NCI-H446 (cell line): ENCODE data around the gene GALNT9.
"Not testable (repeated sequence)": the region's sequence is repeated elsewhere in the genome, so short reads cannot be mapped to it uniquely, and the experiment has no call there.

Experiments
- DNase-seq, 2 experiments: peaks; one replicate each; lab custom pipeline; 2025; lab: John Stamatoyannopoulos, UW

GALNT9 gene

GRCh38 chr12:132249689-132250478 lies 79.5 kb downstream of the GALNT9 start:
- DNase-seq, result no peak

- DNase-seq, result no peak
Observed at GRCh38 chr12:132248453-132249167, 80.8 kb downstream of the GALNT9 start.

DNA sequence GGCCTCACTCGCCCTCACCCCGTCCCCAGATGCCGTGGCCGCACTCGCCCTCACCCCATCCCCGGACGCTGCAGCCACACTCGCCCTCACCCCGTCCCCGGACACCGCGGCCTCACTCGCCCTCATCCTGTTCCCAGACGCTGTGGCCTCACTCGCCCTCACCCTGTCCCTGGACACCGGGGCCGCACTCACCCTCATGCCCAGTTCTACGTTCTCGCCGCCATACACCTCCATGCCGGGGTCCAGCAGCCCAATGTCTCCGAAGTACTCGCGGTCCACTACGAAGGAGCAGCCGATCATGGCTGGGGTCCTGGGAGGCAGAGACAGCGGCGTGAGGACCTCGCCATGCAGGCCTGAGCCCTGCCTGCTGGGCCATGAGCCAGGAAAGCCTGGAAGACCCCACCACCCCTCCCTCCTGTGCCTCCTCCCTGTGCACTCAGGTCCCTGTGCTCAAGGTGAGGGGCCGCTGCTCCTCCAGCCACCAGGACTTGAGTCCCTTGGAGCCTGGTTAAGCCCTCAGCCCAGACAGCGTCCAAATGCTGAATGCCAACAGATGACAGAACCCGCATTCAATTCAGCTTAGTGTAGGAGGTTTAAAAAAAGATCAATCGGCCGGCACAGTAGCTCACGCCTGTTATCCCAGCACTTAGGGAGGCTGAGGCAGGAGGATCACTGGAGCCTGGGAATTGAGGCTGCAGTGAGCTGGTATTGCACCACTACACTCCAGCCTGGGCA lies 81.5 kb downstream of the GALNT9 start:
- DNase-seq, result no peak

DNA sequence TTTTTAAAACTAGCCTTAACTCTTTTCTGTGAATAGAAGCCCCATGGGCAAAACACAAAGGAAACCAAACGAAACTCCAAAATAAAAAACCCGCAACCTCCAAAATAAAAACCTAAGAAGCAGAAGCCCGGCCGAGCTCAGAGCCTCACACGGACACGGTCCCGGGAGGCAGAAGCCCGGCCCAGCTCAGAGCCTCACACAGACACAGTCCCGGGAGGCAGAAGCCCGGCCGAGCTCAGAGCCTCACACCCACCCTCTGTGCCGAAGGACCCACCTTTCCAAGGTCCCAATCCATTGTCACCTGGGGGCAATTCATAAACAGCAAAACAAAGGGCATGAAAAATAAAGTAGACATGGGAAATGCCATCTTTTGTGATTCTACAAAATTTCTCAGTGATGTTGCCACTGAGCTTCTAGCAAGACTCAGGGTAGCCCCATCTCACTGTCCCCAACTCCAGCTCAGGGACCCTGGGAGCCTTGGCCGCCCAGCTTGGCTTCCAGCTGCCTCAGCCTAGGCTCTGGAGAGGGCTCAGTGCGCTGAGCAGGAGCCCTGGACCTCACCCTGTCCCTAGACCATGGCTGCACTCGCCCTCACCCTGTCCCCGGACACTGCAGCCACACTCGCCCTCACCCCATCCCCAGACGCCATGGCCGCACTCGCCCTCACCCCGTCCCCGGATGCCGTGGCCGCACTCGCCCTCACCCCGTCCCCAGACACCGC lies 82.2 kb downstream of the GALNT9 start:
- DNase-seq, result no peak

- DNase-seq, result no peak
Observed at GRCh38 chr12:132245521-132246101, 83.8 kb downstream of the GALNT9 start.

- DNase-seq, result no peak
Observed at GRCh38 chr12:132244724-132245295, 84.6 kb downstream of the GALNT9 start.

DNA sequence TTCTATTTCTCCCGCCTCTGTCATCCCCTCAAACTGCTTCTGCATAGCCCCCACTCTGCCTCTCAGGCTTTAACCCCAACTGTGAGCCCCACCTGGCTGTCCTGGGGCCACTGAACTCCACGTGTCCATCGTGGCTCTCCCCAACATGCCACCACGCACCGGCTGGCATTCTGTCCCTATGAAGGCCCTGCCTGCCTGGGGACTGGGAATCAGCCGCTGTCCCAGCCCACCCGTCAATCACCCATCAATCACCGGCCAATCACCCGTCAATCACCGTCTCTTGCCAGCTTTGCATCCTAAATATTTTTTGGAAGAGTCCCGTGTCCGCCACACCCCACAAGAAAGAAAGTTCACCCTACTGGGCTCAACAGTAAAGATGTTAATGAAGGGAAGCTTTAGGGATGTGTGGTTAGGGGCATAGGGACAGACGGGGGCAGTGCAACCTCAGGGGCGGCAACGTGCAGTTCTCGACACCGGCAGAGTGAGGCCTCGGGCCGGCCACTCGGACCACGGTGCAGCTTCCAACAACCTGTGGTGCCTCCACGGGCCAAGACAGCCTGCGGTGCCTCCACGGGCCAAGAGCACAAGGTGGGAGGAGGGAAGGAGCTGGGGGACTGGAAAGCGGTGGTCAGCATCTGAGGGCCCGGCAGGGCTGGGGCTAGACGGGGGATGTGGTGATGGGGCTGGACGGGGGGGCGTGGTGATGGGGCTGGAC lies 85.6 kb downstream of the GALNT9 start:
- DNase-seq, result no peak

GRCh38 chr12:132243171-132243570 lies 86.2 kb downstream of the GALNT9 start:
- not testable (repeated sequence) for DNase-seq

GRCh38 chr12:132240669-132241007 lies 88.8 kb downstream of the GALNT9 start:
- DNase-seq, result not testable (repeated sequence)

DNA sequence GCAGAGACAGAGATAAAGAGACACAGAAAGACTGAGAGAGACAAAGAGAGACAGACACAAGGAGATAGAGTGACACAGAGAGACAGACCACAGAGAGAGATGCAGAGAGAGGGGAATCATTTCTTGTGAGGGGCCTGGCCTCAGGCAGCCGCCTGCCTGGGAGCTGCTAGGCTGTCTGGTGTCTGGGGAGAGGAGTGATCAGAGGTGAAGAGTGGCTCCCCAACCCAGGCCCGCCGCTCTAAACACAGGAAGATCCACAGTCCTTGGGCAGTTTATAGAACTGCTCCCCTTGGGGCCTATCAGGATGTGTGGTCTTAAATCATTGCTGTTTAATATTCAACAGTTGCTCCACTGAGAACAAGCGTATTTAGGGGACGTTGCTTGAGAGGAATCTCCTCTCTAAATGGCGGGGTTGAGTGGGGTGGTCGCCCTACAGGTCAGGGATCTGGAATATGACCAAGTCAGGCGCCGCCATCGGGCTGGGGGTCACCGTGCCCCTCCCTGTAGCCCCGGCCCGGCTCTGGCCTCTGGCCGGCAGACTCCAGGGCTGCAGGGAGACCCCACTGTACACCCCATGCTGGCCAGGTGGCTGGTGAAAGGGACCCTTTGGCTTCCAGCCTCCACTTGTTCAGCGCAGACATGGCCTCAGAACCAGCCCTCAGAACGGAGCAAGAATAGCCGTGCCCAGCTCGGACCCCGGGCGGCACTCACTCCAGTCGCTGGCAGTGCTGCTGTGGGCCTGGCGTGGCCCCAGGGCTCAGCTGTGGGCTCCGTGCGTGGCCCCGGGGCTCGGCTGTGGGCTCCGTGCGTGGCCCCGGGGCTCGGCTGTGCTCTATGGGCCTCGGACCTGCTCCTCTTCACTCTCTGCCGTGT lies 89.4 kb downstream of the GALNT9 start:
- no peak for DNase-seq

GRCh38 chr12:132239392-132239791 lies 90.0 kb downstream of the GALNT9 start:
- DNase-seq, result no peak

DNA sequence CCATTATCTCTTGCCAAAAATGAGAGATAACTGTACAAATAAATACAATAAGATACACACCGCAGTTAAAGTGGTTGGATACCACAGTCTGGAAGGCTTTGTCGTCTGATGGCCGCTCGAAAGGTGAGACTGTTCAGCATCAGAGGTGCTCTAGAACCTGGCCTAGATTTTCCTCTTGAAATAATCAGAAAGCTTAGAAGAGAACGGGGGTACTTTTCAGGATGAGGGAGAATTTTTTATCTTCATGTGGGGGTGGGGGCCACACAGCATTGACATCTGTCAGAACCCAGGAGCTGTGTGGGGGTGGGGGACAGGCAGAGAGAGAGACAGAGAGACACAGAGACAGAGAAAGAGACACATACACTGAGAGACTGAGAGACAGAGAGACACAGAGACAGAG lies 90.5 kb downstream of the GALNT9 start:
- no peak for DNase-seq

GRCh38 chr12:132238488-132238854 lies 90.9 kb downstream of the GALNT9 start:
- DNase-seq, result no peak

DNA sequence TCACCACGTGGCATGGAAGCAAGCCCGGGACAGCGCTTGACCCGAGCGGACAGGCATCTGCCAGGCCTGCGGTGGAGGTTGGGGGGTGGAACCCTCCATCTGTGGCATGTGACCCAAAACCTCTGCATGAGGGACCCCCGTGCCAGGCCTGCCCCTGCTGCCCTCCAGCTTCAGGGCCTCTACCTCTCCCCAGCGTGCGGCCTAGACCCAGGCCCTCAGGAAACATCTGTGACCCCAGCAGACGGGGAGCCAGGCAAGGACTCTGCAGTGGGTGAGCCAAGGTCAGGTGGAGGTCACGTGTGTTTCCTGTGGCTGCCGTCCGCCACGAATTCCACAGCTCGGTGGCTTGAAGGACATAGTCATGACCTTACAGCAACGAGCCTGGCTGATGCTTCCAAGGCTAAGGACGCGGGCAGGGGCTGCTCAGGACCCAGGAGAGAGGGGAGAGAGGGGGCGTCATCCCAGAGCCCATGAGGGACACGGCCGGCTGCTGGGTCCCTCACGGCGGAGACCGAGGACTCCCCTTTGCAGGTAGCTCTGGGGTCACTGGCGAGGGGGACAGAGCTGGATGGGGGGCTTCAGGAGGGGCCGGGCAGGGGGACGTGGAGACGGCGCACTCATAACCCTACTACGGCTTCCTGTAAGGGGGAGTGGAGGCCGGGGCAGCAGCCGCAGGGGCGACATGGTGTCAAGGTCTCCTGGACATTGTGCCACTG lies 91.5 kb downstream of the GALNT9 start:
- no peak for DNase-seq

DNA sequence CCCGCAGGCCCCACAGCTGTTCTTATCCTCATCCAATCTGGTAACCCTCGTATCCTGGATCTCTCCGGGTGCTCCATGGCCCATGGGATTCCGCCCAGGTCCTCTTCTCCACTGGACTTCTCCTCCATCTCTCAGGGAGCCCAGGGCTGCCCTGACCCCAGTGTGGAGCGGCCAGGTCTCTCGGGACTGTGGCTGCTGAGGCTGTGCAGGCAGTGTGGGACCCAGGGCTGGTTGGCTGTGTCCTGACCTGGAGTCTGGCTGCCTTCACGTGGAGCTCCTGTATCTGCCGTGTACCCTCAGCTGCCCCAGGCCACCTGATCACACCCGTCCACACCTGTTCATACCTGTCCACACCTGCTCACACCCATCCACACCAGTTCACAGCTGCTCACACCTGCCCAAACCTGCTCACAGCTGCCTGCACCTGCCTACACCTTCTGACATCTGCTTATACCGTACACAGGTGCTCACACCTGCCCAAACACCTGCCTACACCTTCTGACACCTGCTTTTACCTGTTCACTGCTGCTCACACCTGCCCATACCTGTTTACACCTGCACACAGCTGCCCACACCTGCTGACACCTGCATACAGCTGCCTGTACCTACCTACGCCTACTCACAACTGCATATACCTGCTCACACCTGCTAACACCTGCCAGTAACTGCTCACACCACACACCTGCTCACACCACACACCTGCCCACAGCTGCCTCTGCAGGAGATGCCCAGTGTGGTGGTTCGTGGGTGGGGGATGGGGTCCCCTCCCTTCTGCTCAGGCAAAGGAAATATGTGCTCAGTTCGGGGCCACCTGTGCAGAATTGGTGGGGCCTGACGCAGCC lies 92.2 kb downstream of the GALNT9 start:
- DNase-seq, result no peak

- no peak for DNase-seq
Observed at GRCh38 chr12:132236129-132236929, 93.1 kb downstream of the GALNT9 start.

DNA sequence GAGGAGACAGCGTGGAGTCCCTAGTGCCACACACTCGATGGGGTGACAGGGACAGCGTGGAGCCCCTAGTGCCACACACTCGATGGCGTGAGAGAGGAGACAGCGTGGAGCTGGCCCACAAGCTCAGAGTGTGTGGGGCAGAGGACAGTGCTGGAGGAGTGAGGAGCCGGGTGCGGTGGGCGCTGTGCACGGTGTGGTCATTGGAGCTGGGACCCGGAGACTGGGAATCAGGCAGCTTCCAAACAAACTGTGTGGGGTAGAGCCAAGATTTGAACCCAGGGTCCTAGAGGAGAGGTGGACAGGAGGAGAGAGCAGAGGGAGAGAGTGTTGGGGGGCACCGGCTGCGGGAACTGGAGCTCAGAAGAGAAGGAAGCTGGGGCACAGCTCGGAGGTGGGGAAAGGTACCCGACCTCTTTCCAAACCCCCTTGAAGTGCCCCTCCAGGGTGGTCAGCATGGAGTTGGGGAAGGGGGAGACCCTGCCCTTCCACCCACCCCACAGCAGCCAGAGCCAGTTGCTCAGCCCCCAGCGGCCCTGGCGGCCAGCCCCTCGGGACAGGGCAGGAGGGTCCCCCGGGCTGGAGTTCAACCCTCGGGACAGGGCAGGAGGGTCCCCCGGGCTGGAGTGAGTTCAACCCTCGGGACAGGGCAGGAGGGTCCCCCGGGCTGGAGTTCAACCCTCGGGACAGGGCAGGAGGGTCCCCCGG lies 94.1 kb downstream of the GALNT9 start:
- no peak for DNase-seq
